Lower lobe of right lung (tissue), 2 donors: ENCODE data around the gene RNASE7. TPM values are rescaled to one million over a fixed set of nuclear protein-coding genes. Genes with fewer than 3 reads are reported as not detected.

ENCODE experiments used
- ATAC-seq, 2 donors: fragments of 200-7000 bp; cut with Tn5 transposase; one replicate each; pipeline ENCODE4 v1.9.1; 2020 to 2022; ENCODE audit warnings: mild to moderate bottlenecking in 2 of 2, moderate library complexity in 2 of 2
- DNase-seq: peaks from one replicate; pipeline ENCODE4 v3.0.0-alpha.2; 2020
- H3K27ac ChIP-seq: fragments of 200-600 bp; one replicate; pipeline ENCODE4 v1.8.0; 2022
- H3K27me3 ChIP-seq: fragments of 200-600 bp; one replicate; pipeline ENCODE4 v1.8.0; 2022; ENCODE audit warnings: low read depth
- H3K36me3 ChIP-seq: fragments of 200-600 bp; one replicate; pipeline ENCODE4 v1.8.0; 2022; ENCODE audit warnings: mild to moderate bottlenecking
- H3K4me1 ChIP-seq: fragments of 200-600 bp; one replicate; pipeline ENCODE4 v1.8.0; 2022
- H3K4me3 ChIP-seq: fragments of 200-600 bp; one replicate; pipeline ENCODE4 v1.8.0; 2022; ENCODE audit warnings: mild to moderate bottlenecking
- H3K9me3 ChIP-seq: fragments of 200-600 bp; one replicate; pipeline ENCODE4 v1.8.0; 2022
- intact Hi-C: fragments of 100-400 bp; cut with DNase I; formaldehyde crosslinking; loops from one replicate; pipeline ENCODE4 v1.11.0; 2022
- total RNA-seq: library from RNA; stranded (reverse); fragmentation: NEBNext Ultra II Directional; extraction: Animal tissue kit (Norgen Biotek cat#: 25700); gene quantifications from one replicate; pipeline ENCODE4 v1.2.1, GENCODE V29; 2021
- TF ChIP-seq, protein P1 (sequence below): fragments of 200-600 bp; IDR thresholded peaks from one replicate; pipeline ENCODE4 v1.8.0; 2022; ENCODE audit warnings: antibody characterized with exemption, mild to moderate bottlenecking
- donor health status: DM: no; HTN: yes; CAD: no; lungs with severe emphysema.

RNASE7 gene
- total RNA-seq, 1 donor from 2014 or later: not detected

DNA sequence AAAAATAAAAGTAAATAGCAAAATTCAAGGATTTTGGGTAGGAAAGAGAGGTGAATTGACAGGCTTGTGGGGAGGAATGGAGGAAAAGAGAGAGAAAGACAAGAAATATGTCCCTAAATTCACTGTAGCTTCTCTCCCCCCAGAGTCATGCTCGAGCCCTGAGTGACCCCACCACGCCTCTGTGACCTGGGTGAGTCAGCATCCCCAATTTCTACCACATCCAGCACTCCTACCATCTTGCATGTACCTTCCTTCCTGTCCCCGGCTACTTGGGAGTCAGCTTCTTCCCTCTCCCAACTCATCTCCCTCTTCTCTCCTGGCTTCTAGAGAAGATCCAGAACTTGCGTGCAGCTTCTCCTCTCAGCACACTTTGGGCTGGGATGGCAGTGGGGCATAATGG lies 46.5 kb downstream of the RNASE7 start:
- Histone ChIP-seq H3K27me3 (no peaks in the 10 kb centered on the region), H3K4me3 (no peak overlapping the region), H3K9me3 (no peaks in the 10 kb centered on the region), H3K36me3 (peaks cover 90% of the 10 kb centered on the region), H3K4me1 (peaks cover 23% of the 10 kb centered on the region), H3K27ac (no peak overlapping the region)
- TF ChIP-seq, protein P1, sequence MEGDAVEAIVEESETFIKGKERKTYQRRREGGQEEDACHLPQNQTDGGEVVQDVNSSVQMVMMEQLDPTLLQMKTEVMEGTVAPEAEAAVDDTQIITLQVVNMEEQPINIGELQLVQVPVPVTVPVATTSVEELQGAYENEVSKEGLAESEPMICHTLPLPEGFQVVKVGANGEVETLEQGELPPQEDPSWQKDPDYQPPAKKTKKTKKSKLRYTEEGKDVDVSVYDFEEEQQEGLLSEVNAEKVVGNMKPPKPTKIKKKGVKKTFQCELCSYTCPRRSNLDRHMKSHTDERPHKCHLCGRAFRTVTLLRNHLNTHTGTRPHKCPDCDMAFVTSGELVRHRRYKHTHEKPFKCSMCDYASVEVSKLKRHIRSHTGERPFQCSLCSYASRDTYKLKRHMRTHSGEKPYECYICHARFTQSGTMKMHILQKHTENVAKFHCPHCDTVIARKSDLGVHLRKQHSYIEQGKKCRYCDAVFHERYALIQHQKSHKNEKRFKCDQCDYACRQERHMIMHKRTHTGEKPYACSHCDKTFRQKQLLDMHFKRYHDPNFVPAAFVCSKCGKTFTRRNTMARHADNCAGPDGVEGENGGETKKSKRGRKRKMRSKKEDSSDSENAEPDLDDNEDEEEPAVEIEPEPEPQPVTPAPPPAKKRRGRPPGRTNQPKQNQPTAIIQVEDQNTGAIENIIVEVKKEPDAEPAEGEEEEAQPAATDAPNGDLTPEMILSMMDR: no peak
- no peak for ATAC-seq
- DNase-seq: no peak
- intact Hi-C loops: no loop called here

DNA sequence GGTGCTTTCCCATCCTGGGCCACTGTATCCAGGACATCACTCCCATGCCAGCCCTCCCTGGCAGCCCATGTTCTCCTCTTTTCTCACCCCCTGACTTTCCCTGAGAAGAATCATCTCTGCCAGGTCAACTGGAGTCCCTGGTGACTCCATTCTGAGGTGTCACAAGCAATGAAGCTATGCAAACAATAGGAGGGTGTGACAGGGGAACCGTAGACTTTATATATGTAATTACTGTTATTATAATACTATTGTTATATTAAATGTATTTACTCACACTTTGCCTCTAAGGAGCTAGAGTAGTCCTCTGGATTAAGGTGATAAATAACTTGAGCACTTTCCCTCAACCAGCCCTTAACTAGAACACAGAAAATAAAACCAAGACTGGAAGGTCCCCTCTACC lies 47.1 kb downstream of the RNASE7 start:
- Histone ChIP-seq H3K27ac (no peak overlapping the region), H3K27me3 (no peaks in the 10 kb centered on the region), H3K9me3 (no peaks in the 10 kb centered on the region), H3K4me1 (peaks cover 24% of the 10 kb centered on the region), H3K4me3 (no peak overlapping the region), H3K36me3 (peaks cover 84% of the 10 kb centered on the region)
- TF ChIP-seq, protein P1: no peak
- DNase-seq (no peak), ATAC-seq (no peak)
- intact Hi-C loops: no loop called here

DNA sequence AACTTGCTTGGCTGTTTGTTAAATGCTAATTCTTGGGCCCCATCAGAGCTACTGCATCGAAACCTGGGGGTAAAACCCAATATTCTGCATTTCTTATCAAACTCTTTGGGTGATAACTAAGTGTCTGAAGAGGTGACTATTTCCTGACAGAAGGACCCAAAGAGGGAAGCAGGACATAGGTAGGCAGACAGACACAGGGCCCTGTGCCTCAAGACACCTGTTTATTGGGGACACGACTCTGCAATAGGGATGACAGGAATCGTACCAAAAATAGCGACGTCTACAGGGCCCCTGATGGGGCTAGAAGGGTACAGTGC lies 47.7 kb downstream of the RNASE7 start:
- Histone ChIP-seq H3K27ac (no peak overlapping the region), H3K4me1 (peaks cover 20% of the 10 kb centered on the region), H3K4me3 (no peak overlapping the region), H3K27me3 (no peaks in the 10 kb centered on the region), H3K9me3 (no peaks in the 10 kb centered on the region), H3K36me3 (peaks cover 78% of the 10 kb centered on the region)
- no peak for DNase-seq
- TF ChIP-seq, protein P1: no peak
- intact Hi-C loops: no loop called here
- ATAC-seq: no peak

DNA sequence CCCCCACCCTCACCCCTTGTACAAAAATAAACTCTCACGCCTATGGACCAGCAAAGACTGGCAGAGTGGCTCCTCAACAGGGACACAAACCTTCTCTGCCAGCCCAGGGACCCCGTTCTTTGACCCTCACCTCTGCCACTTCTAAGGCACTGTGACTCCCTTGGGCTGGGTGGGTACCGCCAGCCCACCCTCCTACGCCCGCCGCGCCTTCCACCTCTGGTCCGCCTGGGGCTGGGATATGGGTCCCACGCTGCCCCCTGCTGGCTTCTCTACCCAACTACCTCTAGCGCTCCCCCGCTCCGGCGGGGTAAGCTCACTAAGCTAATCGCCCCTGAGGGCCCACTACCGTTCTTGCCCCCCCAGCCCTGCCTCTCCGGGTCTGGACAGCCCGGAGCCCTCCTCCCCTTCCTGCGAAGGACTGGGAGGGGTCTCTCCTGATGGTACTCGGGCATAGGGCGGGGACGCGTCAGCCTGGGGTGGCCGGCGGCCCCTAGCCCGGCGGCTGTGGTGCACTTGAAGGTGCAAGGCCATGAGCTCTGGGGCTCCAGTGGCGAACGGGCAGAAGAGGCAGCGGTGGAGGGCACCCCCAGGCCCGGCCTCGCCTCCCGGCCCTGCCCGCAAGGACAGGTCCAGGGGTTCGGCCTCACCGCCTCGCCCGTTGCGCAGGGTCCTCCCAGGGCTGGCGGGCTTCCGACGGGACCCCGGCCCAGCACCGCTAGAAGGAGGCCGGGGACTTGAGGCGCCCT lies 48.2 kb downstream of the RNASE7 start:
- ATAC-seq (peak in 1 of 2 donors; percentile 4), DNase-seq (peak; percentile 64)
- intact Hi-C loops: no loop called here
- no peak overlapping the region for H3K4me3 ChIP-seq
- H3K27ac ChIP-seq: no peak overlapping the region
- H3K9me3 ChIP-seq: no peaks in the 10 kb centered on the region
- TF ChIP-seq, protein P1: peak; percentile 52
- H3K36me3 ChIP-seq: peaks cover 74% of the 10 kb centered on the region
- H3K27me3 ChIP-seq: no peaks in the 10 kb centered on the region
- H3K4me1 ChIP-seq: peaks cover 20% of the 10 kb centered on the region

DNA sequence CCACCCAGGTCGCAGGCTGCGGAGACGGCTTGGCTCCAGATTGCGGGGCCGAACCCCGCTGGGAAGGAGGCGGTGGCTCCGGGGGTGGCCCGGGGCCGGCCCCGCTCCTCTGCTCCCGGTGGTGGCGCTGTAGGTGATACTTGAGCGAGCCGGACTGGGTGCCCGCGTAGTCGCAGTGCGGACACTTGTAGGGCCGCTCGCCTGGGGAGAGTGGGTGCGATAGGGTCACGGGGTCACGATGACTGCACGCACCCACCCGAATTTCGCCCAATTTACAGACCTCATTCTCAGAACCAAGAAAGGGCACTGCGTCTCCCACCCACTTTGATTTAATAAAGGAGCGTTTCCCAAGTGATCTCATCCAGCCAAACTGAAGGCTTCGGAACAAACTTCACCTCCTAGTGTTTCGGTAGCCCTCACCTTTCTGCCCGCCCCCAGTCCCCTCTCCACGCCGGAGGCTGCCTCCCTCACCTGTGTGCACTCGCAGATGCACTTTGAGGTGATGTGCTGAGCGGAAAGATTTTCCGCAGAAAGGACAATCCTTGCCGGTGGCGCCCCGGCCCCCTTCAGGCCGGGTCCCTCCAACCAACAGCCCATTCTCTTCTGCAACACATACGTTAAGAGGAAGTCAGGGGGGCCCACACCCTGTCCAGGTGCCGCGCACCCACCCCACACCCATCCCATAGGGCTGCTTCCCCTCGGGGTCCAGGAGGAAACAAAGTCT lies 48.9 kb downstream of the RNASE7 start:
- Histone ChIP-seq H3K27ac (no peak overlapping the region), H3K4me1 (peaks cover 17% of the 10 kb centered on the region), H3K27me3 (no peaks in the 10 kb centered on the region), H3K36me3 (peaks cover 70% of the 10 kb centered on the region), H3K9me3 (no peaks in the 10 kb centered on the region), H3K4me3 (no peak overlapping the region)
- TF ChIP-seq, protein P1: no peak
- intact Hi-C loops: no loop called here
- DNase-seq: no peak
- ATAC-seq: no peak
